Gastroesophageal sphincter (tissue), 4 donors: ENCODE results near the gene TMEM61. TPM values are rescaled to one million over a fixed set of nuclear protein-coding genes. Genes with fewer than 3 reads are reported as not detected.

Source experiments
- ATAC-seq: fragments of 150-250 bp; one replicate; pipeline ENCODE4 v1.9.1; 2016; ENCODE audit warnings: mild to moderate bottlenecking, moderate library complexity
- H3K27ac ChIP-seq, 4 donors: fragments of 200-600 bp; sonication (generic) in 3 of 4; 1 replicate in 3 of 4; 2 replicates in 1 of 4; pipeline ENCODE4 v1.5.1; 2016 to 2019
- H3K27me3 ChIP-seq: fragments of 200-600 bp; sonication (generic); one replicate; pipeline ENCODE4 v1.5.1; 2019
- H3K36me3 ChIP-seq, 2 donors: fragments of 200-600 bp; sonication (generic); one replicate each; pipeline ENCODE4 v1.5.1; 2019; ENCODE audit warnings: control low read depth in 1 of 2
- H3K4me1 ChIP-seq, 3 donors: fragments of 200-600 bp; sonication (generic); 1 replicate in 2 of 3; 2 replicates in 1 of 3; pipeline ENCODE4 v1.5.1; 2016 to 2019; ENCODE audit warnings: control low read depth in 2 of 3
- H3K4me3 ChIP-seq, 2 donors: fragments of 200-600 bp; sonication (generic); one replicate each; pipeline ENCODE4 v1.5.1; 2019; ENCODE audit warnings: mild to moderate bottlenecking in 1 of 2, moderate library complexity in 1 of 2
- H3K9me3 ChIP-seq, 3 donors: fragments of 200-600 bp; sonication (generic); one replicate each; pipeline ENCODE4 v1.5.1; 2017 to 2019; ENCODE audit warnings: control low read depth in 2 of 3
- EP300 ChIP-seq: sonication (generic); formaldehyde crosslinking; IDR thresholded peaks from one replicate; pipeline ENCODE4 v1.6.1; 2017; ENCODE audit warnings: antibody characterized with exemption, mild to moderate bottlenecking
- POLR2A ChIP-seq, 2 donors: fragments of 450-650 bp; IDR thresholded peaks; one replicate each; pipeline ENCODE4 v1.6.1; 2017; ENCODE audit warnings: antibody characterized with exemption in 2 of 2, mild to moderate bottlenecking in 2 of 2, moderate library complexity in 1 of 2
- POLR2AphosphoS5 ChIP-seq: sonication (generic); formaldehyde crosslinking; IDR thresholded peaks from one replicate; pipeline ENCODE4 v1.6.1; 2017; ENCODE audit warnings: antibody characterized with exemption
- WGBS, 2 donors: methylation state at CpG; one replicate each; pipeline ENCODE4 v1.1.5; 2018; ENCODE audit warnings: low coverage in 1 of 2; 5-methylcytosine and 5-hydroxymethylcytosine counted together
- total RNA-seq, 4 donors: library from RNA; depleted of rRNA; stranded (reverse); fragments of >200 nt; gene quantifications; one replicate each; pipeline ENCODE4 v1.1.0, GENCODE V29; 2016
- TF ChIP-seq, protein P1 (sequence below), 4 experiments: fragments of 200-600 bp in 2 of 4; fragments of 450-650 bp in 2 of 4; sonication (generic) in 1 of 4; IDR thresholded peaks; one replicate each; pipeline ENCODE4 v1.5.1; 2017 to 2019; ENCODE audit warnings: antibody characterized with exemption in 4 of 4, mild to moderate bottlenecking in 2 of 4, moderate library complexity in 2 of 4

Gene TMEM61
- total RNA-seq, 4 donors from 2014 or later = 1.5 to 2.5 (median 1.5) TPM; not detected in 1

- no peak for ATAC-seq
- Histone ChIP-seq H3K9me3 (no peaks in the 10 kb centered on the region), H3K27me3 (peaks cover 55% of the 10 kb centered on the region), H3K27ac (no peak overlapping the region), H3K36me3 (no peaks in the 10 kb centered on the region), H3K4me1 (peaks cover 0 to 12% (median 4%) of the 10 kb centered on the region in 3 donors), H3K4me3 (no peak overlapping the region)
- WGBS, 2 donors = 80 to 100% methylated on average over 1 to 9 of the region's 9 CpGs
- TF ChIP-seq POLR2A (IDR thresholded peaks at IDR 0.05) (no peak), EP300 (no peak), POLR2AphosphoS5 (no peak)
- TF ChIP-seq, protein P1, sequence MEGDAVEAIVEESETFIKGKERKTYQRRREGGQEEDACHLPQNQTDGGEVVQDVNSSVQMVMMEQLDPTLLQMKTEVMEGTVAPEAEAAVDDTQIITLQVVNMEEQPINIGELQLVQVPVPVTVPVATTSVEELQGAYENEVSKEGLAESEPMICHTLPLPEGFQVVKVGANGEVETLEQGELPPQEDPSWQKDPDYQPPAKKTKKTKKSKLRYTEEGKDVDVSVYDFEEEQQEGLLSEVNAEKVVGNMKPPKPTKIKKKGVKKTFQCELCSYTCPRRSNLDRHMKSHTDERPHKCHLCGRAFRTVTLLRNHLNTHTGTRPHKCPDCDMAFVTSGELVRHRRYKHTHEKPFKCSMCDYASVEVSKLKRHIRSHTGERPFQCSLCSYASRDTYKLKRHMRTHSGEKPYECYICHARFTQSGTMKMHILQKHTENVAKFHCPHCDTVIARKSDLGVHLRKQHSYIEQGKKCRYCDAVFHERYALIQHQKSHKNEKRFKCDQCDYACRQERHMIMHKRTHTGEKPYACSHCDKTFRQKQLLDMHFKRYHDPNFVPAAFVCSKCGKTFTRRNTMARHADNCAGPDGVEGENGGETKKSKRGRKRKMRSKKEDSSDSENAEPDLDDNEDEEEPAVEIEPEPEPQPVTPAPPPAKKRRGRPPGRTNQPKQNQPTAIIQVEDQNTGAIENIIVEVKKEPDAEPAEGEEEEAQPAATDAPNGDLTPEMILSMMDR (IDR thresholded peaks at IDR 0.05) = no peak
These were observed 15.4 kb downstream of the TMEM61 start for GRCh38 chr1:54995835-54996234.

GRCh38 chr1:54996359-54996868 is 16.0 kb downstream of the TMEM61 start:
- peak; percentile 76 for ATAC-seq
- no peaks in the 10 kb centered on the region for H3K36me3 ChIP-seq
- TF ChIP-seq, protein P1 (IDR thresholded peaks at IDR 0.05) = peak in 3 of 4 experiments; percentile 70 to 87 (median 80)
- no peak for TF ChIP-seq EP300
- no peak overlapping the region for H3K27ac ChIP-seq
- 0 to 5% methylated on average over 2 to 4 of the region's 23 CpGs for WGBS, 2 donors
- H3K27me3 ChIP-seq = peaks cover 60% of the 10 kb centered on the region
- no peaks in the 10 kb centered on the region for H3K9me3 ChIP-seq
- H3K4me3 ChIP-seq = no peak overlapping the region
- peaks cover 0 to 12% (median 4%) of the 10 kb centered on the region in 3 donors for H3K4me1 ChIP-seq

DNA sequence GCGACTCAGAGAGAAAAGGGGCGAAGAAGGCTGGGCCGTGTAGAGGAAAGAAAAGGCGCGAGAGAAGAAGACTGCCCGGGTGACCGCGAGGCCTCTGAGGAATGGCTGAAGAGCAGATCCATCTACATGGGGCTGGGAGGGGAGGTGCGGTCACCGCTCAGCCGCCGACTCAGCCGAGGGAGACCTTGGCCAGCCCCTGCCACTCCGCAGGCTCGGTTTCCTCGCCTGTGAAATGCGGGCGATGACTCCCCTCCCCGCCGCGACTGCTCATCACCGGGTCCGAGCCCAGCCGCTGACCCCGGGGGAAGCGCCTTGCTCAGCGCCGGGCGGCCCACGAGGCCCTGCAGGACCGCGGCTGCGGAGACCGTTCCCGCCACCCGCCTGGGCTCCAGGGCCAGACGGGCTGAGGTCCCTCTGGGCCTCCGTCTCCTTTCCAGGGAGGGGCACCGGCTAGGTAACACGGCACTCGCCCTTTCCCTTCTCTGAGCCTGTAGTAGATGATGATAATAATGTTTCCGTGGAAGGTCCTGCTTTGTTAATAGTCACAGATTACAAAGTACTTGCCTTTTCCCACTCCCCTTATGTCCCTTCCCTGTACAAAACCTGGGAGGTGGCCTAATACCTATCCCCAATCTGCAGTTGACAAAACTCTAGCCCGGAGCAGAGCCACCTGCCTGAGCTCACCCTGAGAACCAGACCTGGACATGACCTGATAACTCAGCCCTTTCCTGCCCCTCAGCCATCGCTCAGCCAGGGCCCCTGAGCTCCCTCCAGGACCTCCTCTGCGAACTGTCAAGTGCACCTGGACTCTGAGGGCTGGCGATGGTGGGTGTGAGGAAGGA is 16.7 kb downstream of the TMEM61 start:
- WGBS, 2 donors = 0 to 20% methylated on average over 5 to 6 of the region's 46 CpGs
- Histone ChIP-seq H3K27ac (no peak overlapping the region), H3K4me1 (peaks cover 0 to 12% (median 4%) of the 10 kb centered on the region in 3 donors), H3K36me3 (no peaks in the 10 kb centered on the region), H3K4me3 (no peak overlapping the region), H3K27me3 (peaks cover 66% of the 10 kb centered on the region), H3K9me3 (no peaks in the 10 kb centered on the region)
- TF ChIP-seq, protein P1 (IDR thresholded peaks at IDR 0.05) = no peak
- TF ChIP-seq EP300 = no peak
- TF ChIP-seq POLR2A (IDR thresholded peaks at IDR 0.05) = no peak
- no peak for TF ChIP-seq POLR2AphosphoS5
- no peak for ATAC-seq

DNA sequence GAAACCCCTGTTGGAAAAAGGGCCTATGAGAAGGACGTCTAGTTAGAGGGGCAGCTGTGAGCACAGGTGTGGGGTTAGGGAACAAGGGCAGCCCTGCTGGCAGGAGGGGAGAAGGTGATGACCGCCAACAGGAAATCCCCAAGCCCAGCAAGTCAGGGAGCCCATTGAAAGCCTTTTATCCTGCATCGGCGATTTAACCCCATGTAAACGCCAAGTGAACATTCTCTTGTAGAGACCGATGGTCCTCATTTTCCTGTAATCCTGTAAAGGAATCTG is 17.2 kb downstream of the TMEM61 start:
- H3K27ac ChIP-seq = no peak overlapping the region
- 67 to 80% methylated on average over 2 to 5 of the region's 6 CpGs for WGBS, 2 donors
- no peak for ATAC-seq
- H3K9me3 ChIP-seq = no peaks in the 10 kb centered on the region
- H3K4me1 ChIP-seq = peaks cover 0 to 12% (median 4%) of the 10 kb centered on the region in 3 donors
- no peak for TF ChIP-seq POLR2A (IDR thresholded peaks at IDR 0.05)
- no peak for TF ChIP-seq POLR2AphosphoS5
- no peak for TF ChIP-seq EP300
- TF ChIP-seq, protein P1 (IDR thresholded peaks at IDR 0.05) = no peak
- no peaks in the 10 kb centered on the region for H3K36me3 ChIP-seq
- no peak overlapping the region for H3K4me3 ChIP-seq
- H3K27me3 ChIP-seq = peaks cover 67% of the 10 kb centered on the region

DNA sequence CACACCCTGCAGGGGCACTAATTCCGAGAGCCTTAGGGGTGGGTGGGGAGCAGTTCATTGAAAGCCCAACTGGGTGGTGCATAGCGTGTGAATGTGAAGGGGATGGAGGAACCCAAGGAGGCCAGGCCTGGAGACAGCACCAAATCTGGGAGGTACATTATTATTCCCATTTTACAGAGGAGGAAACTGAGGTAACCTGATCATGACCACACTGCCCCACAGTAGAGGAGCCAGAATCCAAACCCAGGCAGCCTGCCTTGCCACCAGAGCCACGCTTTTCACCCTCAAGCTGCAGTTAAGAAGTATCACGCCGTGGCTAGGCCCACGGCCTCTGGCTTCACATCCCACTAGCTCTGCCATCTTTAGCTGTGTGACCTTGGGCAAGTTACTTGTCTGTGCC is 17.7 kb downstream of the TMEM61 start:
- Histone ChIP-seq H3K27me3 (peaks cover 67% of the 10 kb centered on the region), H3K27ac (no peak overlapping the region), H3K4me1 (peaks cover 0 to 12% (median 4%) of the 10 kb centered on the region in 3 donors), H3K9me3 (no peaks in the 10 kb centered on the region), H3K4me3 (no peak overlapping the region), H3K36me3 (no peaks in the 10 kb centered on the region)
- WGBS, 2 donors = 84% methylated on average over 6 of the region's 6 CpGs; no CpG with 5 or more reads in 1 of the 2 donors
- TF ChIP-seq POLR2AphosphoS5 = no peak
- TF ChIP-seq POLR2A (IDR thresholded peaks at IDR 0.05) = no peak
- no peak for TF ChIP-seq EP300
- TF ChIP-seq, protein P1 (IDR thresholded peaks at IDR 0.05) = no peak
- no peak for ATAC-seq
